ENCODE data around the gene LRMDA.

The LRMDA gene

GRCh38 chr10:76106611-76107010 is 675.2 kb downstream of the LRMDA start:
- no peaks in the 10 kb centered on the region for H3K79me2 ChIP-seq (ENCODE audit: insufficient read depth, low read length)
- TF ChIP-seq EZH2 (IDR thresholded peaks at IDR 0.05; ENCODE audit: borderline replicate concordance, low read depth, low read length, severe bottlenecking) (no peak), CTCF (IDR thresholded peaks at IDR 0.05; ENCODE audit: borderline replicate concordance, extremely low read depth, low read length, poor library complexity, severe bottlenecking) (no peak)
- no peaks in the 10 kb centered on the region for H3K27me3 ChIP-seq (ENCODE audit: insufficient read depth, low read length, poor library complexity)
- ATAC-seq (ENCODE audit: insufficient read depth, low read depth) (no peak), DNase-seq (no peak)
- no peak overlapping the region for H3K27ac ChIP-seq (ENCODE audit: low read length)
- no peaks in the 10 kb centered on the region for H3K36me3 ChIP-seq (ENCODE audit: insufficient read depth, low read length)
- H4K20me1 ChIP-seq (ENCODE audit: insufficient read depth, low read length): no peaks in the 10 kb centered on the region
- H2AFZ ChIP-seq (ENCODE audit: low read depth, low read length): no peak overlapping the region
- H3K9me3 ChIP-seq (ENCODE audit: insufficient read depth, low read length, severe bottlenecking): no peaks in the 10 kb centered on the region
- H3K9ac ChIP-seq (ENCODE audit: low read depth, low read length): no peak overlapping the region
- no peaks in the 10 kb centered on the region for H3K4me1 ChIP-seq (ENCODE audit: insufficient read depth, low read length)
- H3K4me2 ChIP-seq (ENCODE audit: insufficient read depth, low read length): no peak overlapping the region
- no peak overlapping the region for H3K4me3 ChIP-seq (ENCODE audit: low read depth in 1 of 2, low read length in 2 of 2)

- no peak overlapping the region for H2AFZ ChIP-seq (ENCODE audit: low read depth, low read length)
- no peaks in the 10 kb centered on the region for H3K36me3 ChIP-seq (ENCODE audit: insufficient read depth, low read length)
- no peak overlapping the region for H3K4me2 ChIP-seq (ENCODE audit: insufficient read depth, low read length)
- no peak overlapping the region for H3K9ac ChIP-seq (ENCODE audit: low read depth, low read length)
- H3K4me3 ChIP-seq (ENCODE audit: low read depth in 1 of 2, low read length in 2 of 2): no peak overlapping the region
- no peaks in the 10 kb centered on the region for H3K27me3 ChIP-seq (ENCODE audit: insufficient read depth, low read length, poor library complexity)
- no peaks in the 10 kb centered on the region for H3K4me1 ChIP-seq (ENCODE audit: insufficient read depth, low read length)
- no peak for TF ChIP-seq CTCF (IDR thresholded peaks at IDR 0.05; ENCODE audit: borderline replicate concordance, extremely low read depth, low read length, poor library complexity, severe bottlenecking)
- no peak for TF ChIP-seq EZH2 (IDR thresholded peaks at IDR 0.05; ENCODE audit: borderline replicate concordance, low read depth, low read length, severe bottlenecking)
- no peaks in the 10 kb centered on the region for H3K9me3 ChIP-seq (ENCODE audit: insufficient read depth, low read length, severe bottlenecking)
- H3K27ac ChIP-seq (ENCODE audit: low read length): no peak overlapping the region
- ATAC-seq (ENCODE audit: insufficient read depth, low read depth): no peak
- H3K79me2 ChIP-seq (ENCODE audit: insufficient read depth, low read length): no peaks in the 10 kb centered on the region
- no peaks in the 10 kb centered on the region for H4K20me1 ChIP-seq (ENCODE audit: insufficient read depth, low read length)
- no peak for DNase-seq
These were observed 677.3 kb downstream of the LRMDA start for GRCh38 chr10:76108563-76109359.

GRCh38 chr10:76111404-76111803 is 680.0 kb downstream of the LRMDA start:
- Histone ChIP-seq H3K79me2 (ENCODE audit: insufficient read depth, low read length) (no peaks in the 10 kb centered on the region), H3K9ac (ENCODE audit: low read depth, low read length) (no peak overlapping the region), H3K9me3 (ENCODE audit: insufficient read depth, low read length, severe bottlenecking) (no peaks in the 10 kb centered on the region), H3K36me3 (ENCODE audit: insufficient read depth, low read length) (no peaks in the 10 kb centered on the region), H2AFZ (ENCODE audit: low read depth, low read length) (no peak overlapping the region), H3K27me3 (ENCODE audit: insufficient read depth, low read length, poor library complexity) (no peaks in the 10 kb centered on the region), H3K4me3 (ENCODE audit: low read depth in 1 of 2, low read length in 2 of 2) (no peak overlapping the region), H4K20me1 (ENCODE audit: insufficient read depth, low read length) (no peaks in the 10 kb centered on the region), H3K4me1 (ENCODE audit: insufficient read depth, low read length) (no peaks in the 10 kb centered on the region), H3K4me2 (ENCODE audit: insufficient read depth, low read length) (no peak overlapping the region), H3K27ac (ENCODE audit: low read length) (no peak overlapping the region)
- no peak for TF ChIP-seq CTCF (IDR thresholded peaks at IDR 0.05; ENCODE audit: borderline replicate concordance, extremely low read depth, low read length, poor library complexity, severe bottlenecking)
- no peak for TF ChIP-seq EZH2 (IDR thresholded peaks at IDR 0.05; ENCODE audit: borderline replicate concordance, low read depth, low read length, severe bottlenecking)
- no peak for ATAC-seq (ENCODE audit: insufficient read depth, low read depth)
- DNase-seq: no peak

All from DND-41 (cell line).